Vagina (tissue), 2 donors: ENCODE measurements around the gene CUBN.

ENCODE experiments used
- POLR2A ChIP-seq, 2 donors: fragments of 450-650 bp; IDR thresholded peaks; one replicate each; pipeline ENCODE4 v1.6.1; 2017; ENCODE audit warnings: antibody characterized with exemption in 2 of 2, mild to moderate bottlenecking in 2 of 2, moderate library complexity in 2 of 2
- POLR2AphosphoS5 ChIP-seq, 2 donors: sonication (generic); formaldehyde crosslinking; IDR thresholded peaks; one replicate each; pipeline ENCODE4 v1.9.0; 2017; ENCODE audit warnings: antibody characterized with exemption in 2 of 2, mild to moderate bottlenecking in 2 of 2, low read depth in 1 of 2; ENCODE audit not compliant: insufficient read depth in 1 of 2
- TF ChIP-seq, protein P1 (sequence below), 3 experiments: fragments of 450-650 bp in 2 of 3; fragments of 200-600 bp in 1 of 3; sonication (generic) in 1 of 3; IDR thresholded peaks; one replicate each; pipeline ENCODE4 v1.5.1; 2017 to 2019; ENCODE audit warnings: antibody characterized with exemption in 3 of 3, mild to moderate bottlenecking in 2 of 3, moderate library complexity in 2 of 3

DNA sequence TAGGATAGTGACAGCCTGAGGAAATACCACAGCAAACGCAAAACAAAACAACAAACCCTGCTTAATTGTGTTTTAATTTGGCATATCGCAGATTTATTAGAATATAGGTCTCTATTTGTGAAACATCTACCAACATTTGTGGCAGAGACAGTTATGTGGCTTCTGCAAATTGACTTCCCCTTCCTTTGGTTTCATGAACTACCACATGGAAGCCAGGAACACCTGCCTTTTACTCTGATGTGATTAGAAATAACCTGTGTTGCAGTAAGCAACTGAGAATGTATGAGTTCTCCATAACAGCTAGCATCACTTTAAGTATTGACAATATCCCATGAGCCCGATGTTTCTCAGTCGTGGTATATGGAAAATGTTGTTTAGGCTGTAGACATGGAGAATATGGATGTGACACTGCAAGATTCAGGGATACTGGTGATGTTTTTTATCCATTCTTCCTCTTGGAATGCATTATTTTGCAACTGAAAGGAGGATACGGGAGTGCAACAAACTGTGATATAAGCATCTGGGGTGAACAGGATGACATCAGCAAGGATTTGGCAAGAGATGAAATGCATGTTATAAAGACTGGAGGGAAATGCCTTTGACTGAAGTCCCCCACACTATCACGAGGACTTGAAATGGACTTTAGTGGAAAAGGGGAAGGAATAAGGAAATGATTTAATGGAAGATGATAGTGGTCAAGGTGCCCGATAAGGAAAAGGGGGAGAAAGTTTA, 95.9 kb downstream of the CUBN start:
- TF ChIP-seq, protein P1, sequence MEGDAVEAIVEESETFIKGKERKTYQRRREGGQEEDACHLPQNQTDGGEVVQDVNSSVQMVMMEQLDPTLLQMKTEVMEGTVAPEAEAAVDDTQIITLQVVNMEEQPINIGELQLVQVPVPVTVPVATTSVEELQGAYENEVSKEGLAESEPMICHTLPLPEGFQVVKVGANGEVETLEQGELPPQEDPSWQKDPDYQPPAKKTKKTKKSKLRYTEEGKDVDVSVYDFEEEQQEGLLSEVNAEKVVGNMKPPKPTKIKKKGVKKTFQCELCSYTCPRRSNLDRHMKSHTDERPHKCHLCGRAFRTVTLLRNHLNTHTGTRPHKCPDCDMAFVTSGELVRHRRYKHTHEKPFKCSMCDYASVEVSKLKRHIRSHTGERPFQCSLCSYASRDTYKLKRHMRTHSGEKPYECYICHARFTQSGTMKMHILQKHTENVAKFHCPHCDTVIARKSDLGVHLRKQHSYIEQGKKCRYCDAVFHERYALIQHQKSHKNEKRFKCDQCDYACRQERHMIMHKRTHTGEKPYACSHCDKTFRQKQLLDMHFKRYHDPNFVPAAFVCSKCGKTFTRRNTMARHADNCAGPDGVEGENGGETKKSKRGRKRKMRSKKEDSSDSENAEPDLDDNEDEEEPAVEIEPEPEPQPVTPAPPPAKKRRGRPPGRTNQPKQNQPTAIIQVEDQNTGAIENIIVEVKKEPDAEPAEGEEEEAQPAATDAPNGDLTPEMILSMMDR (IDR thresholded peaks at IDR 0.05): no peak
- no peak for TF ChIP-seq POLR2AphosphoS5 (IDR thresholded peaks at IDR 0.05; ENCODE audit: insufficient read depth in 1 of 2, low read depth in 1 of 2)
- TF ChIP-seq POLR2A (IDR thresholded peaks at IDR 0.05): no peak
